IPS-15b (cell line): Measurements from ENCODE around the gene PRPF19.

Experiments
- H3K27me3 ChIP-seq: one replicate; pipeline ENCODE4 v1.6.1; 2013; ENCODE audit warnings: low read length; ENCODE audit not compliant: control insufficient read depth, insufficient read depth
- H3K36me3 ChIP-seq: one replicate; pipeline ENCODE4 v1.6.1; 2013; ENCODE audit warnings: low read length; ENCODE audit not compliant: control insufficient read depth, insufficient read depth
- H3K4me1 ChIP-seq: one replicate; pipeline ENCODE4 v1.6.1; 2013; ENCODE audit warnings: mild to moderate bottlenecking, low read length; ENCODE audit not compliant: control insufficient read depth, insufficient read depth
- H3K4me3 ChIP-seq: one replicate; pipeline ENCODE4 v1.5.1; 2013; ENCODE audit warnings: low read depth, low read length
- H3K9ac ChIP-seq: one replicate; pipeline ENCODE4 v1.6.1; 2013; ENCODE audit warnings: low read depth, mild to moderate bottlenecking, low read length
- H3K9me3 ChIP-seq: one replicate; pipeline ENCODE4 v1.6.1; 2013; ENCODE audit warnings: mild to moderate bottlenecking, low read length; ENCODE audit not compliant: control insufficient read depth, insufficient read depth

The PRPF19 gene

GRCh38 chr11:60867871-60868681, 38.3 kb downstream of the PRPF19 start:
- no peaks in the 10 kb centered on the region for H3K36me3 ChIP-seq
- H3K4me3 ChIP-seq, result no peak overlapping the region
- H3K27me3 ChIP-seq, result no peaks in the 10 kb centered on the region
- H3K4me1 ChIP-seq, result peaks cover 2% of the 10 kb centered on the region
- H3K9me3 ChIP-seq, result no peaks in the 10 kb centered on the region
- no peak overlapping the region for H3K9ac ChIP-seq

GRCh38 chr11:60866911-60867870, 39.2 kb downstream of the PRPF19 start, which contains the start of gene ZP1:
Gene ZP1, plus strand, starts transcription at chr11:60867542. Its CDS starts 20 bp downstream, at chr11:60867562.
- H3K9ac ChIP-seq, result no peak within 1 kb of the TSS
- no peaks in the 10 kb centered on the region for H3K27me3 ChIP-seq
- H3K4me1 ChIP-seq, result no peaks in the 10 kb centered on the region
- H3K9me3 ChIP-seq, result no peaks in the 10 kb centered on the region
- H3K36me3 ChIP-seq, result no peaks in the 10 kb centered on the region
- no peak within 1 kb of the TSS for H3K4me3 ChIP-seq

- Histone ChIP-seq H3K36me3 (no peaks in the 10 kb centered on the region), H3K4me3 (no peak overlapping the region), H3K4me1 (no peaks in the 10 kb centered on the region), H3K27me3 (no peaks in the 10 kb centered on the region), H3K9ac (no peak overlapping the region), H3K9me3 (no peaks in the 10 kb centered on the region)
These were observed 41.4 kb downstream of the PRPF19 start for GRCh38 chr11:60864856-60865513.

- H3K36me3 ChIP-seq, result no peaks in the 10 kb centered on the region
- H3K9me3 ChIP-seq, result no peaks in the 10 kb centered on the region
- H3K27me3 ChIP-seq, result no peaks in the 10 kb centered on the region
- no peak overlapping the region for H3K9ac ChIP-seq
- H3K4me3 ChIP-seq, result no peak overlapping the region
- H3K4me1 ChIP-seq, result no peaks in the 10 kb centered on the region
These were observed 42.5 kb downstream of the PRPF19 start for GRCh38 chr11:60863550-60864521.

GRCh38 chr11:60862171-60862570, 44.2 kb downstream of the PRPF19 start:
- H3K9me3 ChIP-seq, result no peaks in the 10 kb centered on the region
- no peaks in the 10 kb centered on the region for H3K4me1 ChIP-seq
- no peaks in the 10 kb centered on the region for H3K27me3 ChIP-seq
- H3K36me3 ChIP-seq, result no peaks in the 10 kb centered on the region
- no peak overlapping the region for H3K9ac ChIP-seq
- no peak overlapping the region for H3K4me3 ChIP-seq

- H3K27me3 ChIP-seq, result no peaks in the 10 kb centered on the region
- no peaks in the 10 kb centered on the region for H3K4me1 ChIP-seq
- no peaks in the 10 kb centered on the region for H3K36me3 ChIP-seq
- H3K4me3 ChIP-seq, result no peak overlapping the region
- H3K9me3 ChIP-seq, result no peaks in the 10 kb centered on the region
- H3K9ac ChIP-seq, result no peak overlapping the region
These were observed 45.4 kb downstream of the PRPF19 start for GRCh38 chr11:60860943-60861342.

- Histone ChIP-seq H3K4me1 (no peaks in the 10 kb centered on the region), H3K9me3 (no peaks in the 10 kb centered on the region), H3K36me3 (no peaks in the 10 kb centered on the region), H3K4me3 (no peak overlapping the region), H3K27me3 (peaks cover 6% of the 10 kb centered on the region), H3K9ac (no peak overlapping the region)
These were observed 46.7 kb downstream of the PRPF19 start for GRCh38 chr11:60859616-60860250.

GRCh38 chr11:60858731-60859464, 47.5 kb downstream of the PRPF19 start:
- peaks cover 15% of the 10 kb centered on the region for H3K27me3 ChIP-seq
- no peaks in the 10 kb centered on the region for H3K9me3 ChIP-seq
- no peaks in the 10 kb centered on the region for H3K4me1 ChIP-seq
- no peak overlapping the region for H3K4me3 ChIP-seq
- no peak overlapping the region for H3K9ac ChIP-seq
- H3K36me3 ChIP-seq, result no peaks in the 10 kb centered on the region

- no peak overlapping the region for H3K9ac ChIP-seq
- H3K36me3 ChIP-seq, result no peaks in the 10 kb centered on the region
- no peaks in the 10 kb centered on the region for H3K4me1 ChIP-seq
- H3K27me3 ChIP-seq, result peaks cover 21% of the 10 kb centered on the region
- no peak overlapping the region for H3K4me3 ChIP-seq
- H3K9me3 ChIP-seq, result no peaks in the 10 kb centered on the region
These were observed 48.1 kb downstream of the PRPF19 start for GRCh38 chr11:60858236-60858635.
